ENCODE results near the gene FAM187B.

DNA sequence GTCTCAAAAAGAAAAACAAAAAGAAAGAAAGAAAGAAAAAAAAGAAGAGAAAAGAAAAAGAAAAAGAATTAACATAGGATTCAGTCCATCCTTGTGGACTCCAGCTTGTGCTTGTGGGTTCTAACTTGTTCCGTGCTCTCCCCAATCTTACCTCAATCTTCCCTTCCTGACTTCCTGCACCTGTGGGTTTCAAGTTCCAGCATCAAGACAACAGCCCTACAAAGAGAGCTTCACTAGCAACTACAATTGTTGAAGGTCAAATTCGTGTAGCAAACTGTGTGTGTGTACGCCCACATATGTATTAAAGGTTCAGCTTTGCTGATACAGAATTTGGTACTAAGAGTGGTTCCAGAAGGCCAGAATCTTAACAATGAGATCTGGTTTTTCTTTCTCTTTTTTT is 48.7 kb downstream of the FAM187B start:
- TF ChIP-seq CTCF (IDR thresholded peaks at IDR 0.05; ENCODE audit: insufficient read depth, low read depth, low read length) = no peak
- TF ChIP-seq EZH2 (IDR thresholded peaks at IDR 0.05; ENCODE audit: insufficient read depth, low read length) = no peak

All from astrocyte (in vitro differentiated cells and primary cell).